HG03025 (cell line): ENCODE data around the gene TEX38.

ENCODE experiments used
- ATAC-seq: cut with Tn5 transposase; IDR thresholded peaks from one replicate; pipeline ENCODE4 v1.9.1; 2021; ENCODE audit warnings: mild to moderate bottlenecking, moderate library complexity; ENCODE audit not compliant: unreplicated experiment, low FRiP score

The TEX38 gene

DNA sequence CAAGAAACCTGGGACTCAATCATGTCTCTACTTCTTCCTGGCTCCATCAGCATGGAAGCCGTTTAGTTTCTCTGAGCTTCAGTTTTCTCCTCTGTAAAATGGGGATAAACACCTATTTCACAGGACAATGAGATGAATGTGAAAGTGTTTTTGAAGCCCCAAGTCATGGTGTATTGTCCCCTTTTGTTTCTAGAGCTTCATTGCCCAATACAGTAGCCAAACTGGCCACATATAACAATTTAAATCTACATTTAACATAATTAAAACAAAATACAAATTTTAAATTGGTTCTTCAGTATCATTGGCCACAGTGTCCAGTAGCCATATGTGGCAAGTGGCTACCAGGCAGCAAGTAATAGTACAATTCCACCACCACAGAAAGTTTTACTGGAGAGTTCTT is 49.5 kb downstream of the TEX38 start:
- ATAC-seq, result no peak

- no peak for ATAC-seq
Observed at GRCh38 chr1:46721686-46722205, 50.1 kb downstream of the TEX38 start.
